Measurements from ENCODE around the gene SHC3. TPM values are rescaled to one million over a fixed set of nuclear protein-coding genes. Genes with fewer than 3 reads are reported as not detected.

SHC3 gene
- total and polyA plus RNA-seq, 12 donors, result 5.6 to 56.7 (median 20.9) TPM

DNA sequence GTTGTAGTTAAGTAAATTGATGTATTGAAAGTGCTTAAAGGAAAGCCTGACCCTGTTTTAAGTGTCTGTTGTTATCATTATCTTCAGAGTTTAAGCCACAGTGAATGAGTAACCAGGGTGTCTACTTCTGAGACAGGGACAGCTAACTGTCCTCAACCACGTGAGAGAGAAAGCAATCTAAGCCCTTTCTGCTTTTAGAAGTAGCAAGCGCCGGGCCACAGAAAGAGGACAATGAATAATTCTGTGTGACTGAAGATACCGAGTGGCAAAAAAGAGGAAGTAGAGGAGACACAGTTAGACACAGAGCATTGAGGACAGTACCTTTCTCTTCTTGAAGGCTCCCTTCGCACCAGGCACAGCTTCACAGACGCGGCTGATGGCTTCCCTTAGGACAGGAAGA lies 101.1 kb downstream of the SHC3 start:
- H3K27ac ChIP-seq, result no peak overlapping the region
- no peak for DNase-seq
- peaks cover 14 to 15% of the 10 kb centered on the region in 2 donors for H3K4me1 ChIP-seq (replicated peaks in 1 of 2)
- no peaks in the 10 kb centered on the region for H3K36me3 ChIP-seq (replicated peaks in 1 of 2)
- no peaks in the 10 kb centered on the region for H3K27me3 ChIP-seq
- TF ChIP-seq, protein P1, sequence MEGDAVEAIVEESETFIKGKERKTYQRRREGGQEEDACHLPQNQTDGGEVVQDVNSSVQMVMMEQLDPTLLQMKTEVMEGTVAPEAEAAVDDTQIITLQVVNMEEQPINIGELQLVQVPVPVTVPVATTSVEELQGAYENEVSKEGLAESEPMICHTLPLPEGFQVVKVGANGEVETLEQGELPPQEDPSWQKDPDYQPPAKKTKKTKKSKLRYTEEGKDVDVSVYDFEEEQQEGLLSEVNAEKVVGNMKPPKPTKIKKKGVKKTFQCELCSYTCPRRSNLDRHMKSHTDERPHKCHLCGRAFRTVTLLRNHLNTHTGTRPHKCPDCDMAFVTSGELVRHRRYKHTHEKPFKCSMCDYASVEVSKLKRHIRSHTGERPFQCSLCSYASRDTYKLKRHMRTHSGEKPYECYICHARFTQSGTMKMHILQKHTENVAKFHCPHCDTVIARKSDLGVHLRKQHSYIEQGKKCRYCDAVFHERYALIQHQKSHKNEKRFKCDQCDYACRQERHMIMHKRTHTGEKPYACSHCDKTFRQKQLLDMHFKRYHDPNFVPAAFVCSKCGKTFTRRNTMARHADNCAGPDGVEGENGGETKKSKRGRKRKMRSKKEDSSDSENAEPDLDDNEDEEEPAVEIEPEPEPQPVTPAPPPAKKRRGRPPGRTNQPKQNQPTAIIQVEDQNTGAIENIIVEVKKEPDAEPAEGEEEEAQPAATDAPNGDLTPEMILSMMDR (IDR thresholded peaks at IDR 0.05), result no peak
- no peak for TF ChIP-seq POLR2A (IDR thresholded peaks at IDR 0.05)
- H3K4me3 ChIP-seq, result no peak overlapping the region
- intact Hi-C loops (cut with DNase I), result no loop called here
- WGBS, 4 donors, result 73 to 78% (median 76%) methylated on average over 7 of the region's 7 CpGs
- H3K9me3 ChIP-seq (replicated peaks in 1 of 3), result no peaks in the 10 kb centered on the region

DNA sequence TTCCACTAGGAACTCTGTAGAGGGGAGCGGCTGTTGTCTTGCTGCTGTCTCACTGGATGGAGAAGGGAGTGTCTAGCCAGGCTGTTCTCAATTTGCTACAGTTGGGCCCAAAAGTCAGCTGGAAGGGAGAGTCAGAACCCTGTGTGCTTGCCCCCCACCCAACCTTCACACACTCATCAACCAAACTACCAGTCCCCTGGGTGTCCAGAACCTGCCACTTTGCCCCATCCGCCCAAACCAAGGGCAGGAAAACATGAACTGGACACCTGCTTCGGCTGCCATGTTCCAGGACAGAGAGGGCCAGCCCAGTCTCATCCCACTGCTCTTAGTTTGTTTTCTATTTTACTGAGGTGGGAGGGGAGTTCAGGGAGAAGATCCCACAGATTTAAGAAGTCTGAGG lies 105.2 kb downstream of the SHC3 start:
- no peak for DNase-seq
- Histone ChIP-seq H3K9me3 (replicated peaks in 1 of 3) (no peaks in the 10 kb centered on the region), H3K36me3 (replicated peaks in 1 of 2) (no peaks in the 10 kb centered on the region), H3K27ac (no peak overlapping the region), H3K4me3 (no peak overlapping the region), H3K27me3 (no peaks in the 10 kb centered on the region), H3K4me1 (replicated peaks in 1 of 2) (no peaks in the 10 kb centered on the region)
- TF ChIP-seq, protein P1 (IDR thresholded peaks at IDR 0.05), result no peak
- TF ChIP-seq POLR2A (IDR thresholded peaks at IDR 0.05), result no peak
- 90 to 100% (median 97%) methylated on average over 1 to 3 of the region's 3 CpGs for WGBS, 4 donors
- intact Hi-C loops (cut with DNase I), result no loop called here

DNA sequence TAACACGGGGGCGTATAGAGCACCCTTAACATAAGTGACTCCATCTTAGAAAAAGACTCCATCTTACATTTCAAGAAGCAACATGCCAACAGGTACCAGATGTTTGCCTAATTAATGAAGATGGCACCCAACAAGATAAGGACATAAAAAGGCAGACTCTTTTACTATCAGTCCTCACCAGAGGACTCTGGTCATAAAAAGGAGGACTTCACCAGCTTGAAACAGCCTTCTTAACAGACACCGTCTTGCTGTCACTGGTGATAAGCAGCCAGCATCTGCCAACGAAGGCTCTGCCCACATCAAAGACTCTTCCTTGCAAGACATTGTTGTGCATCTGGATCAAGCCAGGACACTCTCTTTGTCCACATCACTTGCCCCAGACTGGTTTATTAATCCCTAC lies 107.0 kb downstream of the SHC3 start:
- Histone ChIP-seq H3K4me3 (no peak overlapping the region), H3K27me3 (no peaks in the 10 kb centered on the region), H3K36me3 (replicated peaks in 1 of 2) (no peaks in the 10 kb centered on the region), H3K27ac (no peak overlapping the region), H3K4me1 (replicated peaks in 1 of 2) (no peaks in the 10 kb centered on the region), H3K9me3 (replicated peaks in 1 of 3) (no peaks in the 10 kb centered on the region)
- TF ChIP-seq, protein P1 (IDR thresholded peaks at IDR 0.05), result no peak
- no peak for DNase-seq
- 57 to 84% (median 74%) methylated on average over 4 of the region's 4 CpGs for WGBS, 4 donors
- intact Hi-C loops (cut with DNase I), result no loop called here

DNA sequence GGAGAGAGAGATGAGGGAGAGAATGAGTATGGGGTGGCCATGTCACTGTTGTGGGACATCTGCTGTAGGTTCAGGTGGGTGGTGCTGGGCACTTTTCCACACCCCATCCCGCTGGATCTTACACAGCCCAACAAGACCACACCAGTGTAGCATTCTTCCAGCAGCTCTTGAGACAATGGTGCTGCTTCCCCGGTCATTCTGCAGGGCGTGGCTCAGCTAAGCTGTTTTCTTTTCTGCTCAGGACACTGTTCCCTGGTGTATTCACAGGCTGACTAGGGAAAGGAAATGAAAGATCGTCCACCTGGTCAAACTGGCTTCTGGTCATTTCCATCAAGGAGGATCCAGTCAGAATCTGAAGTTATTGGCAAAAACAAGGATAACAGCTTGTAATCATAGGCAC lies 111.8 kb downstream of the SHC3 start:
- intact Hi-C loops (cut with DNase I), result no loop called here
- TF ChIP-seq, protein P1 (IDR thresholded peaks at IDR 0.05), result no peak
- no peak for TF ChIP-seq POLR2A (IDR thresholded peaks at IDR 0.05)
- Histone ChIP-seq H3K4me1 (replicated peaks in 1 of 2) (no peaks in the 10 kb centered on the region), H3K36me3 (replicated peaks in 1 of 2) (no peaks in the 10 kb centered on the region), H3K27me3 (no peaks in the 10 kb centered on the region), H3K27ac (no peak overlapping the region), H3K4me3 (no peak overlapping the region), H3K9me3 (replicated peaks in 1 of 3) (no peaks in the 10 kb centered on the region)
- WGBS, 4 donors, result 83 to 89% (median 88%) methylated on average over 4 of the region's 4 CpGs
- DNase-seq, result no peak
